HG02970 (cell line): ENCODE data around the gene ADAM23.

Experiments
- ATAC-seq: cut with Tn5 transposase; IDR thresholded peaks from one replicate; pipeline ENCODE4 v1.9.1; 2021; ENCODE audit warnings: mild to moderate bottlenecking, moderate library complexity, moderate number of reproducible peaks; ENCODE audit not compliant: unreplicated experiment, low FRiP score

The ADAM23 gene

DNA sequence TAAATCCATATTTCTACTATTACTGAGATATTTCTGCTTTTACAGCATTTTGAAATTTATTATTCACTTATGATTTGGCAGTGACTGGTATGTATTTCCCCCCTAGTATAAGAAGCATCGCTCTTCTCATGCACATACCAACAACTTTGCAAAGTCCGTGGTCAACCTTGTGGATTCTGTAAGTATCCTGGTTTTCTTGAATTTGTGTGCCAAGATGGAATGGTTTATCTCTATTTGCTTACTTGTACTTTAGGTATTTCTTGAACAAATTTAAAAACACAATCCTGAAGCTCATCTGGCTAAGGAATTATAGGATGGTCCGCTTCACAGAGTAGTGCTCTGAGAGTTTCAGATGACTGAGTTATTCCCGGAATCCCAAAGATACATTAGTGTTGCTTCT is 114.0 kb downstream of the ADAM23 start:
- ATAC-seq: no peak

- no peak for ATAC-seq
Observed at GRCh38 chr2:206558492-206558891, 115.2 kb downstream of the ADAM23 start.

GRCh38 chr2:206561962-206562361 is 118.6 kb downstream of the ADAM23 start:
- no peak for ATAC-seq

GRCh38 chr2:206562375-206562774 is 119.0 kb downstream of the ADAM23 start:
- ATAC-seq: no peak

DNA sequence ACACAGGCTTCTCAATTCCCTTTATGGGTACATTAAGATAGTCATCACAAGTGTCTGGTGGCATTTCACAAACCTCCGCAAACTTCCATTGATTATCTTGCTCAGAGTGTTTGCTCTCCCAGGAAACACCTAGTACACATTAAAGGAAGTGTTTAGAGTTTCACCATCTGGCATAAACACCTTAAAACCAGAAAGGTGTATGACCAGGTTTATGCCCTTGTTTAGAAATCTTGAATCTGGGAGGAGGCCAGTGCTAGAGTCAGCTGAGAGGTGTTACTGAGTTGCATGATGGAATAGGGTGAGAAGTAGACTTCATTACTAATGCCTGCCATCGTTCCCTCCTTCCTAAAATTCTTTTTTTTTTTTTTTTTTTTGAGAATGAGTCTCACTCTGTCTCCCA is 120.0 kb downstream of the ADAM23 start:
- ATAC-seq: no peak

GRCh38 chr2:206565666-206566065 is 122.3 kb downstream of the ADAM23 start:
- ATAC-seq: no peak

DNA sequence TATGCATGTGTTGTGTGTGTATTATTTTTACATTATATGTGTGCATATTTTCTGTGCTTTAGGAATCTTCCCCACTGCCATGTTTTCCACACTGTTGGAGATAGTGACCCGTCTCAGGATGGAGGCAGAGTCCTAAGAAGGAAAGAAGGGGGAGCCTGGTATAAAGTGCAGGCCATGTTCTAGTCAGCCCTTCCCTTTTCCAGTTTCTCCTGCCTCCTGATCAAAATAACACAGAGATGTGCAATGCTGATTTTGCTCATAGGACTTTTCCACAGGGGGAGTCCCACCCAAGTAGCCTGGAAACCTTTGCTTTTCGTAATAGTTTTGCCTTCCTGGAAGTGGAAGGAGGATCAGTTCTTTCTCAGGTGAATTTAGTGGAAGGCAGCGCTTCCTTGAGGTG is 126.1 kb downstream of the ADAM23 start:
- ATAC-seq: no peak

- no peak for ATAC-seq
Observed at GRCh38 chr2:206570199-206570598, 126.9 kb downstream of the ADAM23 start.

GRCh38 chr2:206572725-206573124 is 129.4 kb downstream of the ADAM23 start:
- ATAC-seq: no peak

DNA sequence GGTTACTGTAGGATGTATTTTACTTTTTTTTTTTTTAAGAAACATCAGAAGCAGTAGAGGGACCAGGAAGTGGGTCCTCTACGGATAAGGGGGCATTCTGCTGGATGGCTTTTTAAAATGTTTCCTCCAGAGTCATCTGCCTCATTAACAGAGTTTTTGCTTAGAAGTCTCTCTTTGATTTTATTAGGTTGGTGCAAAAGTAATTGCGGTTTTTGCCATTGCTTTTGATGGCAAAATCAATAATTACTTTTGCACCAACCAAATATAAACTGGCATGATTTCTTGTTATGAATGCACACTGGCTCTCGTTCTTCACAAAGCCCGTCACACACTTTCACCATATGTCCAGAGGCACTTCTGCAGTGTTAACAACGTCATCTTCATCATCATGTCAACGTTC is 130.5 kb downstream of the ADAM23 start:
- no peak for ATAC-seq

DNA sequence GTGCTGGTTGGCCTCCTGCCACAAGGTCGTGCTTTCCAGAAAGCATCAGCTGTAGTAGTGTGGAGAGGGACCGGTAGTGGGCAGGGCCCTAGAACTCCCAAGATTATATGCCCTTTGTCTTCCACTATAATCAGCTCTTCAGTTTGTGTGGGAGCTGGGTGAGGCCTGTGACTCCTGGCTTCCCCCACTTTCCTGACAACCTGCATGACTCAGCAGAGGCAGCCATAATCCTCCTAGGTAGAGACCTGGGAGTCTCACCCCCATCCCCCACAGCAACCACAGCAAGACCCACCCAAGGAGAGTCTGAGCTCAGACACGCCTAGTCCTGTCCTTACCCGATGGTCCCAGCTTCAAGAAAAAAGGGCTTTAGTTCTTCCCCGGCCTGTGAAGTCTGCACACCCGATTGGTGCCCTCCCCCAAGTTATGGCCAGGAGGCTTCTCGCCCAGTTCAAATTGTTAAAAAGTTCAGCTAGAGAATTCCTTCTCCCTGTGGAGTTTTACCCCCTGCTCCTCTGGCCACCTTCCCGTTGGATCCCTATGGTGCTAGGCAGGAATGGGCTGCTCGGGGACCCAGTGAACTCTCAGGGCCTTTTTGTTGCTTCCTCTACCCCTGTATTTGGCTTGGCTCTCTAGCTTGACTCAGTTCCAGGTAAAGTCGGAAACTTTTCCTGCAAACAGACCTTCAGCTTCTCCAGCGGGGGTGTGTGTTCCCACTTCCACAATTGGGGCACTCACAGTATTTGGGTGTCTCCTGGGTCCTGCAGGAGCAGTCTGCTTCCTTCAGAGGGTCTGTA is 141.2 kb downstream of the ADAM23 start:
- no peak for ATAC-seq

GRCh38 chr2:206585335-206585734 is 142.0 kb downstream of the ADAM23 start:
- no peak for ATAC-seq

DNA sequence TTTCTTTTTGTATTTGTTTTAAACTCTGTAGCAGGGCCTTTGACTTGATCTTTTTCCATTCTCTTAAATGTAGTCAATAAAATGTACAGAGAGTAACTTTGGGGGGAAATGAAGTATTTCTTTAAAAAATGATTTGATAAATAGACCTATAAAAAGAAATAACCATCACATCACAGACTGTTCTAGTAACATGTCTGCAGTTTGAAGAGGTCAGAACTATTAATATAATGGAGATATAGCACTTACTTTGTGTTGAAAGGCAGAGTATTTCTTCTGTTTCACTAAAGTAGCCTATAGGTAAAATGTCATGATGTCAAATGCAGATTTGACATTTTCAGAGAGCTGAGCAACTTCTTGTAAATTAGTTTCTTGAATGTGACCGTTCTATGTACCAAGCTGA is 143.3 kb downstream of the ADAM23 start:
- no peak for ATAC-seq

DNA sequence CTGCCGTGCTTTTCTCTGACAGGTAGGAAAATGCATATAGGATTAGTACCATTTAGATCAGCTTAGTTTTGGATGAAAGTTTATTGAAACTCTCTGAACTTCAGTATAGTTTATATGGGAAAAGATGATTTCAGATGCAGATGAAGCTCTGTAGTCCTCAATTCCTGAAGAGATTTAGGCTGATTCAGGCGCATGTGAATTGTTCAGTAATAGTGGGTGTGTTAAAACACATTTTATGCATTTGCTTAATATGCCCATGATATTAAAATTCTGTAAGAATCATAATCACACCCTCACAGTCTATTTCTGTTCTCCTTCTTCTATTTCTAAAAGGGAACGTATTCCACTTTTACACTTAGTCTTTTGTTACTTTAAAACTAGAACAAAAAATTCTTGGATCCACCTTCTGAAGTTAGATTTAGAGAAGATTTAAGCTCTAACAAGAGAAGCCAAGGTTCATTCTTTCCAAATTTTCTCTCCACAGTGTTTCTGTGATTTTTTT is 154.4 kb downstream of the ADAM23 start:
- no peak for ATAC-seq

GRCh38 chr2:206603243-206603642 is 159.9 kb downstream of the ADAM23 start:
- ATAC-seq: no peak

DNA sequence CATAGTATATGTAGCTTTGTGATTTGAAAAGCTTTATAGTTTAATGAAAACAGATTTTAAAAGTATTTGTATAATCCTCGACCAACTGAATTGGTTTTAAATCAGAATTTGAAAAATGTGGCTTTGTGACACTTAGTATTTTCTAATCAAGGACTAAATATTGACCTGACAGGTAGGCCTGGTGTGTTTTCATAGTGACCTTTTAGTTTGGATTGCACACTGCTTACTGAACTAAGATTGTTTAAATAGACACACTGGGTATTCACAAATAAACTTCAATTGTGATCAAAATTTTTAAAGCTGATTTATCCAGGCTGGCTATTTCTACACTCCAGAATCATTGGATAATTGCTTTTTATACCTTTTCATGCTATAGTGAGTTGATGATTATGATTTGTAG is 167.1 kb downstream of the ADAM23 start:
- no peak for ATAC-seq

GRCh38 chr2:206611191-206611590 is 167.9 kb downstream of the ADAM23 start:
- ATAC-seq: no peak

- ATAC-seq: no peak
Observed at GRCh38 chr2:206611736-206612135, 168.4 kb downstream of the ADAM23 start.

GRCh38 chr2:206614811-206615210 is 171.5 kb downstream of the ADAM23 start:
- ATAC-seq: no peak

DNA sequence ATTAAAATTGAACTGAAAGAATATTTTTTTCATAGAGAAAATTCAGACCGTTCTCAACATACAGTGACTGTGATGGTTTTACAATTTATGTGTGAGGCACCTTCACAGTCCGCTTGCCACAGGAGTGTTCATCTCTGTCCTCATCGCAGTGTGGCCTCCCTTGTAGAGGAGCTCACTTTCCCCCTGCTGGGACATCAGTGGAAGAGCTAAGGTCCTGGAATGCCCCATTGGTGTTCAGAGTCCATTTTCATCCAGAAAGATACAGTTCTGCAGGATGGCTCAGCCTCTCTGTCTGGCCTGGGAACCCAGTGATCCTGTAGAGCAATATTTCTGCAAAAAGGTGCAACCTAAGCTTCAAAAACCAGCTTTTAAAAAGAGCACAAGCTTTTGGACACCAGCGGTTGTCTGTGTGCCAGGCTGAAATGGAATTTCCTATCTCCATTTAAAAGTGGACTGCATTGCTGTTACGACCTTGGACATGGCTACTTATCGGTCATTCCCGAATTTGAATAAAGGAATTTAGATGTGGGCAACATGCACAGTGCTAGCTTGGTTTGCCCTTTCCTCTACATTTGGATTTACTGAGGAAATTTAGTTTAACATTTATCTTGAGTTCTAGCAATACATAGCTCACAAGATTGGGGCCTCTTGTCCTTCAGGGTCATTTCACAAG is 172.2 kb downstream of the ADAM23 start:
- ATAC-seq: no peak

DNA sequence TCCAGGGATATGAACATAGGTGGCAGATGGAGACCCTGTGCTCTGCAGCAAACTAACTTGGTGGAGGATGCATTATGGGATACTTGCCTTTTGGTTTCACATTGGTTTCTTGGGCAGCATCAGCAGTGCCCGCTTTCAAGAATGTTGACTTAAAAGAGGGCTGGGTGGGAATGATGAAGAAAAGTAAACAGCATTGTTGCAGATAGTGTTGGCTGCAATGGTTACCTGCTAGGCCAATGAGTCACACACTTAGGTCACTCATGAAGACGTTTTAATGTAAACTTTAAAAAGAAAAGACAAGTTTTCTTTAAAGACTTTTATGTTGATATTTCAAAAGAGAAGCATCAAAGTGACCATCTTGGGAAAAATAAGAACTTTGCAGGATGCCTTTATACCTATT is 172.8 kb downstream of the ADAM23 start:
- no peak for ATAC-seq

GRCh38 chr2:206619011-206619410 is 175.7 kb downstream of the ADAM23 start:
- ATAC-seq: no peak
